Uterus (tissue), 4 donors: ENCODE measurements around the gene ITK. TPM values are rescaled to one million over a fixed set of nuclear protein-coding genes. Genes with fewer than 3 reads are reported as not detected.

Source experiments
- DNase-seq, 2 donors: peaks; one replicate each; pipeline ENCODE4 v3.0.0-alpha.2; 2019 to 2020
- H3K27ac ChIP-seq, 2 donors: fragments of 200-600 bp; sonication (generic); 1 replicate in 1 of 2; 2 replicates in 1 of 2; pipeline ENCODE4 v1.5.1; 2016 to 2018
- H3K27me3 ChIP-seq, 2 donors: fragments of 200-600 bp; sonication (generic); one replicate each; pipeline ENCODE4 v1.5.1; 2018 to 2019; ENCODE audit warnings: control low read depth in 1 of 2
- H3K36me3 ChIP-seq, 2 donors: fragments of 200-600 bp; sonication (generic); one replicate each; pipeline ENCODE4 v1.5.1; 2019; ENCODE audit warnings: control low read depth in 1 of 2
- H3K4me1 ChIP-seq, 2 donors: fragments of 200-600 bp; sonication (generic); one replicate each; pipeline ENCODE4 v1.5.1; 2018 to 2019; ENCODE audit warnings: control low read depth in 1 of 2
- H3K4me3 ChIP-seq, 2 donors: fragments of 200-600 bp; sonication (generic); 1 replicate in 1 of 2; 2 replicates in 1 of 2; pipeline ENCODE4 v1.5.1; 2018 to 2019; ENCODE audit warnings: mild to moderate bottlenecking in 1 of 2
- H3K9me3 ChIP-seq, 2 donors: fragments of 200-600 bp; sonication (generic); one replicate each; pipeline ENCODE4 v1.5.1; 2019; ENCODE audit warnings: control low read depth in 1 of 2
- POLR2A ChIP-seq, 2 donors: fragments of 450-650 bp; IDR thresholded peaks; one replicate each; pipeline ENCODE4 v1.6.1; 2016; ENCODE audit warnings: antibody characterized with exemption in 2 of 2, mild to moderate bottlenecking in 1 of 2, moderate library complexity in 1 of 2
- intact Hi-C: fragments of 100-400 bp; cut with DNase I; formaldehyde crosslinking; loops from one replicate; pipeline ENCODE4 v1.15.1; 2023; ENCODE audit warnings: low total_unique reads
- total RNA-seq, 4 donors: library from RNA; depleted of rRNA in 3 of 4; stranded (reverse); fragments of >200 nt in 3 of 4; gene quantifications; one replicate each; pipeline versions ENCODE4 v1.1.0 to v1.2.4, GENCODE V29; 2014 to 2023
- TF ChIP-seq, protein P1 (sequence below), 4 experiments: fragments of 200-600 bp in 2 of 4; fragments of 450-650 bp in 2 of 4; sonication (generic) in 2 of 4; IDR thresholded peaks; one replicate each; pipeline ENCODE4 v1.5.1; 2016 to 2019; ENCODE audit warnings: antibody characterized with exemption in 4 of 4, mild to moderate bottlenecking in 2 of 4, moderate library complexity in 1 of 4
- donor health status: DM: yes; HTN: yes; CAD: no.

Gene ITK
- total RNA-seq, 4 donors from 2014 or later = 0.41 to 2.8 (median 1.8) TPM

DNA sequence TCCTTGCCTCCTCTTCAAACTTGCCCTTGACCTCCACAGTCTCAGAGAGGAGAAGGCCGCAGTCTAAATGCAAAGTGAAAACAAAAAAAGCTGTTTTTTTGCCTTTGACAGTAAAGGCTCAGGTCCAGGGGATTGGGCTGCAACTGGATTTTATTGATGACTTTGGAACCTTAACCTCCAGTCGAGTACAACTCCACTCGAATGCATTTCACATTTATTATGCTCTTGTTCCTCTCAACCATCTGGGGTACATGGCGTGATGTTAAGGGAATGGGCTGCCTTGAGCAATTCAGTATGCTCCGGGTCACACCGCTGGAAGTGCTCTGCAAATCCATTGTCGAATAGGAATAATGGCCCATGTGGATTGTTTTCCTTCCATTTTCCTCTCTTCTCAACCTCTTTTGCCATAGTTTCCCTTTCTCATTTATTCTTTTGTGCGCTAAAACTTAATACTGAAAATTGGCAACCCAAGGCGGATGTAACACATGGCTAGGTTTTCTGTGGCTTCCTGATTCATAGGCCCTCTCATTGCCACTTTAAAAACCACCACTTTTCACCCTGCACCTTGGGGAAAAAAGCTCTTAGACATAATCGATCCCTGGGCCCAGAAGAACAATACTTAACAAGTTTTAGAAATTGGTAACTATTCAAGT lies 34.3 kb downstream of the ITK start:
- no peaks in the 10 kb centered on the region for H3K9me3 ChIP-seq
- no peak for DNase-seq

DNA sequence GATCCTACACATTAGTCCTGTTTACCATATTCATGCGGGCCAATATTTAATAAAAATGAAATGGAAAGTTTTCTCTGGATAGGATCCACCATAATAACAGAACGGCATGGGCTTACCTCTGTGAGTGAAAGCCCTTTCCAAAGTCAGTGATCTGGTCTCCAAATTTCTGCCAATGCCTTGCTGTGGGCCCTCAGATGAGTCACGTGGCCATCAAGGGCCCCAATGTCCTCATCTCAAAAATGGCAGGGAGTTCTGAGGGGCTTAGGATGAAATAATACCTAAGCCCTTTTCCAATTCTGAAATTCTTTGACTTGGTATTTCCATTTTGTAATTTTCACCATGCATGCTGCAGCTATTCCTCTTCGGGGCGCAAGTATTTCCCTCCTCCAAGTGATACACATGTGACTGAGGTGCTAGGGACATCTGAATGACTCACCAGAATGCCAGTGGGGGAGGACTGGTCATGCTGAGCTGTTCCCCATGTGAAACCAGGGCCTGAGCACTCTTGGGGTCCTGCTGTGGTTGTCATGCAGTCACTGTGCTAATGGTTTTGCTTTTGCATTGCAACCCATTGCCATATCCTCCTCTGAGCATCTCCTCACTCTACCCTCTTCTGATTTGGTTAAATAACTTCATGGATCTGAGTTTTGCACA lies 35.0 kb downstream of the ITK start:
- Histone ChIP-seq H3K27ac (no peak overlapping the region), H3K27me3 (no peaks in the 10 kb centered on the region), H3K4me1 (no peaks in the 10 kb centered on the region), H3K4me3 (no peak overlapping the region), H3K9me3 (no peaks in the 10 kb centered on the region), H3K36me3 (no peaks in the 10 kb centered on the region)
- no peak for DNase-seq
- TF ChIP-seq, protein P1, sequence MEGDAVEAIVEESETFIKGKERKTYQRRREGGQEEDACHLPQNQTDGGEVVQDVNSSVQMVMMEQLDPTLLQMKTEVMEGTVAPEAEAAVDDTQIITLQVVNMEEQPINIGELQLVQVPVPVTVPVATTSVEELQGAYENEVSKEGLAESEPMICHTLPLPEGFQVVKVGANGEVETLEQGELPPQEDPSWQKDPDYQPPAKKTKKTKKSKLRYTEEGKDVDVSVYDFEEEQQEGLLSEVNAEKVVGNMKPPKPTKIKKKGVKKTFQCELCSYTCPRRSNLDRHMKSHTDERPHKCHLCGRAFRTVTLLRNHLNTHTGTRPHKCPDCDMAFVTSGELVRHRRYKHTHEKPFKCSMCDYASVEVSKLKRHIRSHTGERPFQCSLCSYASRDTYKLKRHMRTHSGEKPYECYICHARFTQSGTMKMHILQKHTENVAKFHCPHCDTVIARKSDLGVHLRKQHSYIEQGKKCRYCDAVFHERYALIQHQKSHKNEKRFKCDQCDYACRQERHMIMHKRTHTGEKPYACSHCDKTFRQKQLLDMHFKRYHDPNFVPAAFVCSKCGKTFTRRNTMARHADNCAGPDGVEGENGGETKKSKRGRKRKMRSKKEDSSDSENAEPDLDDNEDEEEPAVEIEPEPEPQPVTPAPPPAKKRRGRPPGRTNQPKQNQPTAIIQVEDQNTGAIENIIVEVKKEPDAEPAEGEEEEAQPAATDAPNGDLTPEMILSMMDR (IDR thresholded peaks at IDR 0.05) = no peak
- TF ChIP-seq POLR2A (IDR thresholded peaks at IDR 0.05) = no peak
- intact Hi-C loops = no loop called here

More for the DNA sequence above, 34.3 kb downstream of the ITK start:
- Histone ChIP-seq H3K27me3 (no peaks in the 10 kb centered on the region), H3K27ac (no peak overlapping the region), H3K4me3 (no peak overlapping the region), H3K4me1 (no peaks in the 10 kb centered on the region), H3K36me3 (no peaks in the 10 kb centered on the region)
- no peak for TF ChIP-seq POLR2A (IDR thresholded peaks at IDR 0.05)
- TF ChIP-seq, protein P1 (IDR thresholded peaks at IDR 0.05) = no peak
- intact Hi-C loops = no loop called here

DNA sequence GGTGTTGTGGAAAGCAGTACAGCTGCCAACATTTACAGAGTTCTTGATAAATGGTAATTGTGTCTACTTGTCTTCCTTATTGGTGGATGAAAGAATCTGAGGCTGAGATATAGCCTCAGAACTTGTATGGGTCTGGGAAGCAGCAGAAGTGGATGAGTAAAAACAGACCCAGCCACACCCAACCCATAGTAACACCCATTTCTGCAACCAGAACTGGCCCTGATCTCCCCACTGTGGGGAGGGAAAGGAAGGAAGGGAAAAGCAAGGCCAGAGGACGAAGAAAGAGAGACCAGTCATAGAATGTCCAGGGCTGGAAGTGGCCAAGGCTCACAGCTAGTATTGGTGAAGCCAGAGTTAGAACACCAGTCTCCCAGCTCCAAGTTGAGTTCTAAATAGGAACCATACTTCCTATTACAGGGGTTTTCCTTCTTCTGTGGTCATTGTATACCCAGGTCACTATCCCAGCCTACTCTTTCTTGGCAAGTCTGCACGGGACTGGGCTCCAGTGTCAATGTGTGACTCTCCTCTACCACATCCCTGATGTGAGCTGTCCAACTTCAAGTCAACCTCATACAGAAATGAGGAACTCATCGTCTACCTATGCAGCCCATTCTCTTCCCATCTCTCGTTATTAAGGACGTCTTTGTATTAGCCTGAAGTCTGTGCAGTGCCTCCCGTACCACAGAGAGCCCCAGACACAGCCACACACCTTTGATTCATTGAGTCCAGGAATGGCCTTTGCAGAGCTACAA lies 35.9 kb downstream of the ITK start:
- Histone ChIP-seq H3K36me3 (no peaks in the 10 kb centered on the region), H3K4me1 (no peaks in the 10 kb centered on the region), H3K27me3 (no peaks in the 10 kb centered on the region), H3K4me3 (no peak overlapping the region), H3K27ac (no peak overlapping the region), H3K9me3 (no peaks in the 10 kb centered on the region)
- intact Hi-C loops = no loop called here
- DNase-seq = no peak
- TF ChIP-seq POLR2A (IDR thresholded peaks at IDR 0.05) = no peak
- TF ChIP-seq, protein P1 (IDR thresholded peaks at IDR 0.05) = no peak

DNA sequence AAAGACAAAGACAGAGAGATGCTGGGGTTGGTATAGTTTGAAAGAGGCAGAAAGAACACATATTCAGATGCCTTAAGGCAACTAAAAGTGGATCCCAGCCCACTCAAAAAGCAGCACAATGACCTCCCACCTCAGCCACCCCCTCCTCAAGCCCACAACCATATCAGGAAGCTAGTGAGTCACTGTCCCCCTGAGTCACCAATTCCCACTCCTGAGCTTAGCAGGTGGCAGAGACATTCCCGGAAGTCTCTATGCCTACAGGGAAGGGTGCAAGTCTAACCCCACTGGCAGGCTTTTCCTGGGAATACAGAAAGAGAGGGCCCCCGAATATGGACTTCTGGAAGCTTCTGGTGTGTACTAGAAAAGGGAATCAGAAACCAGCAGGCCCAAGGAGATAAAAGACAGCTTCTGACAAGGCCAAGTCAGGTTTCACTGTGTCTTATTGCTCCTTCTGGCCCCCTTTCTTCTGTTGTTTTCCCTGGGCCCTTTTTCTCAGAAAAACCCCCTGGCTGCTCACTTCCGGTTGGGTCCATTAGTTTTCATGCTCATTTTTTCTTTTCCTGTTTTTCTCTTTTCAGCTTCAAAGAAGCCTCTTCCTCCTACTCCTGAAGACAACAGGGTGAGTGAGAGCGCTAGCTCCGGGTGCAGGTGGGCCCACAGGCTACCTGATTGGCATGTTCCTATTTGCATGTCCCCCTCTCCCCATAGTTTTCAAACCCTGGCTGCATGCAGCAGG lies 36.8 kb downstream of the ITK start:
- TF ChIP-seq POLR2A (IDR thresholded peaks at IDR 0.05) = no peak
- TF ChIP-seq, protein P1 (IDR thresholded peaks at IDR 0.05) = no peak
- no peak overlapping the region for H3K4me3 ChIP-seq
- intact Hi-C loops = no loop called here
- H3K36me3 ChIP-seq = no peaks in the 10 kb centered on the region
- no peak for DNase-seq
- no peak overlapping the region for H3K27ac ChIP-seq
- no peaks in the 10 kb centered on the region for H3K27me3 ChIP-seq
- no peaks in the 10 kb centered on the region for H3K9me3 ChIP-seq
- H3K4me1 ChIP-seq = no peaks in the 10 kb centered on the region
